Measurements from ENCODE around the gene GPATCH1. TPM values are rescaled to one million over a fixed set of nuclear protein-coding genes. Genes with fewer than 3 reads are reported as not detected.

Gene GPATCH1
- total RNA-seq, 1 donor from 2014 or later = 9.6 TPM

DNA sequence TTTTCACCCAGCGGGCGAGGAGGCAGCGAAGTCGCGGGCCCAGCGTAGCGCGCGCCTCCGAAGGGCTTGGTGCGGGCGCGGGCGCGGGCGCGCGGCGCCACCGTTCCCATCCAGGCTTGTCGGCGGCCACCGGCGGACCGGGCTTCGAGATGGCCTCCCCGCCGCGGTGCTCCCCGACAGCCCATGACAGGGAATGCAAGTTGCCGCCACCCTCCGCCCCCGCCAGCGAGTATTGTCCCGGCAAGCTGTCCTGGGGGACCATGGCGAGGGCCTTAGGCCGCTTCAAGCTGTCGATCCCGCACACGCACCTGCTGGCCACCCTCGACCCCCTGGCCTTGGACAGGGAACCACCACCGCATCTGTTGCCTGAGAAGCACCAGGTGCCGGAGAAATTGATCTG lies 51.0 kb downstream of the GPATCH1 start, which contains the start of gene WDR88:
TSS of gene WDR88 (plus strand) at position 94 of the 400 bp plus-strand sequence. CDS start at position 150, 56 bp downstream.
- no peaks in the 10 kb centered on the region for H3K27me3 ChIP-seq
- H3K27ac ChIP-seq = no peak within 1 kb of the TSS
- H3K36me3 ChIP-seq = peaks cover 0 to 37% of the 10 kb centered on the region in 2 donors
- TF ChIP-seq, protein P1, sequence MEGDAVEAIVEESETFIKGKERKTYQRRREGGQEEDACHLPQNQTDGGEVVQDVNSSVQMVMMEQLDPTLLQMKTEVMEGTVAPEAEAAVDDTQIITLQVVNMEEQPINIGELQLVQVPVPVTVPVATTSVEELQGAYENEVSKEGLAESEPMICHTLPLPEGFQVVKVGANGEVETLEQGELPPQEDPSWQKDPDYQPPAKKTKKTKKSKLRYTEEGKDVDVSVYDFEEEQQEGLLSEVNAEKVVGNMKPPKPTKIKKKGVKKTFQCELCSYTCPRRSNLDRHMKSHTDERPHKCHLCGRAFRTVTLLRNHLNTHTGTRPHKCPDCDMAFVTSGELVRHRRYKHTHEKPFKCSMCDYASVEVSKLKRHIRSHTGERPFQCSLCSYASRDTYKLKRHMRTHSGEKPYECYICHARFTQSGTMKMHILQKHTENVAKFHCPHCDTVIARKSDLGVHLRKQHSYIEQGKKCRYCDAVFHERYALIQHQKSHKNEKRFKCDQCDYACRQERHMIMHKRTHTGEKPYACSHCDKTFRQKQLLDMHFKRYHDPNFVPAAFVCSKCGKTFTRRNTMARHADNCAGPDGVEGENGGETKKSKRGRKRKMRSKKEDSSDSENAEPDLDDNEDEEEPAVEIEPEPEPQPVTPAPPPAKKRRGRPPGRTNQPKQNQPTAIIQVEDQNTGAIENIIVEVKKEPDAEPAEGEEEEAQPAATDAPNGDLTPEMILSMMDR (IDR thresholded peaks at IDR 0.05) = no peak
- no peak for TF ChIP-seq POLR2A (IDR thresholded peaks at IDR 0.05)
- no peak for TF ChIP-seq POLR2AphosphoS5 (IDR thresholded peaks at IDR 0.05; ENCODE audit: insufficient read depth in 1 of 2, low read depth in 1 of 2)
- H3K4me3 ChIP-seq = no peak within 1 kb of the TSS
- no peaks in the 10 kb centered on the region for H3K9me3 ChIP-seq
- intact Hi-C loops (cut with DNase I) = loop anchor here (10.0 kb wide), 1 partner anchor 63 kb away; the partner anchor contains the start of gene LRP3
- no peak for DNase-seq (ENCODE audit: extremely low spot score in 2 of 2)
- H3K4me1 ChIP-seq = no peaks in the 10 kb centered on the region

DNA sequence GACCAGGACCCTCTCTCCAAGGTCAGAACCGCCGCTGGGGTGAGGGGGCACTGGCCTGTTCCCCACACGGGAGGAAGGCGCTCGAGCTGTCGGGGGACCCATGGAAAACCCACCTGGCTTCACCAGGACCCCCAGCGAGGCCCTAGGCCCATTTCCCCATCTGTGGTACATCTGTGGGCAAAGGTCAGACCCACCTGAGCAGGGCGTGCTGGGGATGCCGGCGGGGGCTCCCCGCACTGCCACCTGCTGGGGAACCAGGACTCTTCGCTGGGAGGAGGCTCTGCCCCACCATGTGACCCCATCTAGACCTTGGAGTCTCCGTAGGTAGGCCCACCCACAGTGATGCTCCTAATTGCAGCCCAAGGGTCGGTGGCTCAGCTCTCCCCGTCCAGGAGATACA lies 51.4 kb downstream of the GPATCH1 start:
- TF ChIP-seq, protein P1 (IDR thresholded peaks at IDR 0.05) = no peak

DNA sequence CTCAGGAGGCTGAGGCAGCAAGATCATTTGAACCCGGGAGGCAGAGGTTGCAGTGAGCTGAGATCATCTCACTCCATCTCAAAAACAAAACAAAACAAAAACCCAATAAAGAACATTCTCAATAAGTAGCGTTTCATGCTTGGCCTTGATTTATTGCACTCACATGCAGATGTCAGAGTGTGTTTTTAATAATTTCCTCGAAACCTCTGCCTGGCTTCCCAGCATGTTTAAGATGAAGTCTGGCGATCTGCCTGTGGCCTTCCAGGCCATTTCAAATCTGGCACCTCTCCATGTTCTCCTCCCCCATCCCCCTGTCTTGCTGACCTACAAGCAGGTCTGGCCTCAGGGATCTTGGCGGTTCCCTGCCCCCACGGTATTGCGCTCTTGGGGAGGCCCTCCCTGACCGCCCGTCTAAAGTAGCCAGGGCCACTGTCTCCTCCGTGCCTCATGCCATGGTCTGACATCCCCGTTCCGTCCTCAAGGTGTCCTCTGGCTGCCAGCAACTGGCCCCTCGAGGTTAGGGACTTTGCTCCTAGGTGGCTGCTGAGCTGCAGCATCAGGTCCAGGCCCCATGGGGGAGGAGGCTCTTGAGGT lies 52.6 kb downstream of the GPATCH1 start:
- no peaks in the 10 kb centered on the region for H3K9me3 ChIP-seq
- TF ChIP-seq, protein P1 (IDR thresholded peaks at IDR 0.05) = no peak
- no peak for TF ChIP-seq POLR2AphosphoS5 (IDR thresholded peaks at IDR 0.05; ENCODE audit: insufficient read depth in 1 of 2, low read depth in 1 of 2)
- intact Hi-C loops (cut with DNase I) = loop anchor here (10.0 kb wide), 1 partner anchor 61 kb away; the partner anchor contains the start of gene LRP3
- H3K36me3 ChIP-seq = peaks cover 0 to 22% of the 10 kb centered on the region in 2 donors
- no peak overlapping the region for H3K4me3 ChIP-seq
- H3K27ac ChIP-seq = no peak overlapping the region
- H3K27me3 ChIP-seq = no peaks in the 10 kb centered on the region
- no peak for DNase-seq (ENCODE audit: extremely low spot score in 2 of 2)
- no peaks in the 10 kb centered on the region for H3K4me1 ChIP-seq

More for the DNA sequence above, 51.4 kb downstream of the GPATCH1 start:
- no peak overlapping the region for H3K4me3 ChIP-seq
- intact Hi-C loops (cut with DNase I) = loop anchor here (10.0 kb wide), 1 partner anchor 62 kb away; the partner anchor contains the start of gene LRP3
- no peaks in the 10 kb centered on the region for H3K27me3 ChIP-seq
- H3K27ac ChIP-seq = no peak overlapping the region
- DNase-seq (ENCODE audit: extremely low spot score in 2 of 2) = no peak
- H3K36me3 ChIP-seq = peaks cover 0 to 33% of the 10 kb centered on the region in 2 donors
- no peaks in the 10 kb centered on the region for H3K9me3 ChIP-seq
- H3K4me1 ChIP-seq = no peaks in the 10 kb centered on the region

DNA sequence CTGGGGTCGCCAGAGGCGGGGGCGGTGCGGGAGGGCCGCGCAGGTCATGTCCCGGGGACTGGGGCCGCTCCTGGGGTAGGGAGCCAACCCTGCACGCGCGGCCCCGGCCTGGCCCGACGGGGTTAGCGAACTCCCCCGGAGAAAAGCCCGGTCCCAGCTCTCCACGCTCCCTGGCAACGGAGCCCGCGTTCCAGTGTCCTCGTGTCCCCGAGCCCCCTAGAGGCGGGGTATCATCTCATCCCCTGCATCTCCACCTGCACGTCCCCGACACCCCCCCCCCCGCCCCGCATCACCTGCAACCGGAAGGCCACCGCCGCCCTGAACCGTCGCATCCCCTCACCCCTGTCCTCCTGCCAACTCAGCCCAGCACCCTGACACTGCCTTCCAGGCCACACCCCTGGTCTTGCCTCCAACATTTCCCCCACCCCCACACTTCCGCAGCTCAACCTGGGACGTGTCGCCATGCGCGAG lies 53.6 kb downstream of the GPATCH1 start:
- Histone ChIP-seq H3K4me1 (no peaks in the 10 kb centered on the region), H3K9me3 (no peaks in the 10 kb centered on the region), H3K27me3 (no peaks in the 10 kb centered on the region), H3K4me3 (no peak overlapping the region), H3K36me3 (peaks cover 0 to 13% of the 10 kb centered on the region in 2 donors), H3K27ac (no peak overlapping the region)
- intact Hi-C loops (cut with DNase I) = loop anchor here (10.0 kb wide), 1 partner anchor 60 kb away; the partner anchor contains the start of gene LRP3
- DNase-seq (ENCODE audit: extremely low spot score in 2 of 2) = no peak
- TF ChIP-seq, protein P1 (IDR thresholded peaks at IDR 0.05) = no peak
- TF ChIP-seq POLR2A (IDR thresholded peaks at IDR 0.05) (no peak), POLR2AphosphoS5 (IDR thresholded peaks at IDR 0.05; ENCODE audit: insufficient read depth in 1 of 2, low read depth in 1 of 2) (no peak)

DNA sequence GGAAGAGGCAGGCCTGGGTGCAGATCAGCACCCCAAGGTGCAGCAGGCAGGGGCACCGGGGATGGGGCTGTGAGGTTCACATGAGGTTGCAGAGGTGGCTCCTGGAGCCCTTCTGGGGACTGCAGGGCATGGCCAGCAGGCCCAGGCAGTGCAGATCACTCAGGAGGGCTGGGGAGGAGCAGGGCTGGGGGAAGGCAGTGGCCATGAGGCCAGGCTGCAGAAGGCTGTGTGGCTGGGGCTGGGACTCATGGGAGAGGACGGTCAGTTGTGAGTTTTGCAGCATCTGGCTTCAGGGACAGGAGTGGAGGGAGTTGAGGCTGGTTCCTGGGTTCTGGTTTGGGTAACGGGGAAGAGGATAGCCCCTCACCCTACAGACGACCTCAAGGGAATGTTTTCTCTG lies 58.2 kb downstream of the GPATCH1 start:
- no peak overlapping the region for H3K4me3 ChIP-seq
- H3K36me3 ChIP-seq = no peaks in the 10 kb centered on the region
- H3K27ac ChIP-seq = no peak overlapping the region
- no peak for DNase-seq (ENCODE audit: extremely low spot score in 2 of 2)
- TF ChIP-seq, protein P1 (IDR thresholded peaks at IDR 0.05) = no peak
- TF ChIP-seq POLR2AphosphoS5 (IDR thresholded peaks at IDR 0.05; ENCODE audit: insufficient read depth in 1 of 2, low read depth in 1 of 2) (no peak), POLR2A (IDR thresholded peaks at IDR 0.05) (no peak)
- H3K4me1 ChIP-seq = no peaks in the 10 kb centered on the region
- no peaks in the 10 kb centered on the region for H3K9me3 ChIP-seq
- intact Hi-C loops (cut with DNase I) = loop anchor here (10.0 kb wide), 1 partner anchor 56 kb away; the partner anchor contains the start of gene LRP3
- H3K27me3 ChIP-seq = no peaks in the 10 kb centered on the region
